Uterus (tissue), 4 donors: ENCODE results near the gene CHRNA10. TPM values are rescaled to one million over a fixed set of nuclear protein-coding genes. Genes with fewer than 3 reads are reported as not detected.

Experiments used
- DNase-seq, 2 donors: peaks; one replicate each; pipeline ENCODE4 v3.0.0-alpha.2; 2019 to 2020
- H3K27ac ChIP-seq, 2 donors: fragments of 200-600 bp; sonication (generic); 1 replicate in 1 of 2; 2 replicates in 1 of 2; pipeline ENCODE4 v1.5.1; 2016 to 2018
- H3K27me3 ChIP-seq, 2 donors: fragments of 200-600 bp; sonication (generic); one replicate each; pipeline ENCODE4 v1.5.1; 2018 to 2019; ENCODE audit warnings: control low read depth in 1 of 2
- H3K36me3 ChIP-seq, 2 donors: fragments of 200-600 bp; sonication (generic); one replicate each; pipeline ENCODE4 v1.5.1; 2019; ENCODE audit warnings: control low read depth in 1 of 2
- H3K4me1 ChIP-seq, 2 donors: fragments of 200-600 bp; sonication (generic); one replicate each; pipeline ENCODE4 v1.5.1; 2018 to 2019; ENCODE audit warnings: control low read depth in 1 of 2
- H3K4me3 ChIP-seq, 2 donors: fragments of 200-600 bp; sonication (generic); 1 replicate in 1 of 2; 2 replicates in 1 of 2; pipeline ENCODE4 v1.5.1; 2018 to 2019; ENCODE audit warnings: mild to moderate bottlenecking in 1 of 2
- H3K9me3 ChIP-seq, 2 donors: fragments of 200-600 bp; sonication (generic); one replicate each; pipeline ENCODE4 v1.5.1; 2019; ENCODE audit warnings: control low read depth in 1 of 2
- CTCF ChIP-seq, 4 experiments: fragments of 200-600 bp in 2 of 4; fragments of 450-650 bp in 2 of 4; sonication (generic) in 2 of 4; IDR thresholded peaks; one replicate each; pipeline ENCODE4 v1.5.1; 2016 to 2019; ENCODE audit warnings: antibody characterized with exemption in 4 of 4, mild to moderate bottlenecking in 2 of 4, moderate library complexity in 1 of 4
- POLR2A ChIP-seq, 2 donors: fragments of 450-650 bp; IDR thresholded peaks; one replicate each; pipeline ENCODE4 v1.6.1; 2016; ENCODE audit warnings: antibody characterized with exemption in 2 of 2, mild to moderate bottlenecking in 1 of 2, moderate library complexity in 1 of 2
- intact Hi-C: fragments of 100-400 bp; cut with DNase I; formaldehyde crosslinking; loops from one replicate; pipeline ENCODE4 v1.15.1; 2023; ENCODE audit warnings: low total_unique reads
- total RNA-seq, 4 donors: library from RNA; depleted of rRNA in 3 of 4; stranded (reverse); fragments of >200 nt in 3 of 4; gene quantifications; one replicate each; pipeline versions ENCODE4 v1.1.0 to v1.2.4, GENCODE V29; 2014 to 2023
- donor health status: DM: yes; HTN: yes; CAD: no.

CHRNA10 gene
- total RNA-seq: 1 to 10 TPM in 1 of 4 donors, under 1 TPM in 1, not detected in 2; 0.76 to 2.2 TPM

- Histone ChIP-seq H3K27ac (no peak within 1 kb of the TSS), H3K36me3 (no peaks in the 10 kb centered on the region), H3K9me3 (no peaks in the 10 kb centered on the region), H3K4me3 (no peak within 1 kb of the TSS), H3K27me3 (no peaks in the 10 kb centered on the region), H3K4me1 (no peaks in the 10 kb centered on the region)
- DNase-seq: no peak
- TF ChIP-seq CTCF (IDR thresholded peaks at IDR 0.05) (no peak), POLR2A (IDR thresholded peaks at IDR 0.05) (no peak)
- intact Hi-C loops: no loop called here
Observed at GRCh38 chr11:3671334-3672254, at the start of gene CHRNA10. Gene CHRNA10 (minus strand): TSS chr11:3671384. CDS start chr11:3671312, 72 bp downstream.

- Histone ChIP-seq H3K4me3 (no peak overlapping the region), H3K9me3 (no peaks in the 10 kb centered on the region), H3K4me1 (no peaks in the 10 kb centered on the region), H3K36me3 (no peaks in the 10 kb centered on the region), H3K27me3 (no peaks in the 10 kb centered on the region), H3K27ac (no peak overlapping the region)
- intact Hi-C loops: no loop called here
- no peak for DNase-seq
- TF ChIP-seq POLR2A (IDR thresholded peaks at IDR 0.05): no peak
- no peak for TF ChIP-seq CTCF (IDR thresholded peaks at IDR 0.05)
Observed at GRCh38 chr11:3712274-3712673, 41.1 kb upstream of the CHRNA10 start.

GRCh38 chr11:3710485-3711259 lies 39.5 kb upstream of the CHRNA10 start:
- H3K4me3 ChIP-seq: no peak overlapping the region
- H3K27me3 ChIP-seq: no peaks in the 10 kb centered on the region
- H3K9me3 ChIP-seq: no peaks in the 10 kb centered on the region
- TF ChIP-seq POLR2A (IDR thresholded peaks at IDR 0.05) (no peak), CTCF (IDR thresholded peaks at IDR 0.05) (no peak)
- H3K27ac ChIP-seq: no peak overlapping the region
- intact Hi-C loops: no loop called here
- H3K36me3 ChIP-seq: no peaks in the 10 kb centered on the region
- no peak for DNase-seq
- H3K4me1 ChIP-seq: no peaks in the 10 kb centered on the region

GRCh38 chr11:3709977-3710376 lies 38.8 kb upstream of the CHRNA10 start:
- no peak overlapping the region for H3K27ac ChIP-seq
- no peak for TF ChIP-seq CTCF (IDR thresholded peaks at IDR 0.05)
- no peak for TF ChIP-seq POLR2A (IDR thresholded peaks at IDR 0.05)
- H3K4me3 ChIP-seq: no peak overlapping the region
- DNase-seq: no peak
- H3K27me3 ChIP-seq: no peaks in the 10 kb centered on the region
- intact Hi-C loops: no loop called here
- H3K9me3 ChIP-seq: no peaks in the 10 kb centered on the region
- no peaks in the 10 kb centered on the region for H3K36me3 ChIP-seq
- H3K4me1 ChIP-seq: no peaks in the 10 kb centered on the region

- Histone ChIP-seq H3K9me3 (no peaks in the 10 kb centered on the region), H3K27me3 (no peaks in the 10 kb centered on the region), H3K4me3 (no peak overlapping the region), H3K36me3 (no peaks in the 10 kb centered on the region), H3K4me1 (no peaks in the 10 kb centered on the region), H3K27ac (no peak overlapping the region)
- TF ChIP-seq CTCF (IDR thresholded peaks at IDR 0.05): no peak
- TF ChIP-seq POLR2A (IDR thresholded peaks at IDR 0.05): no peak
- no peak for DNase-seq
- intact Hi-C loops: no loop called here
Observed at GRCh38 chr11:3707176-3707575, 36.0 kb upstream of the CHRNA10 start.
